ENCODE results near the gene TMEM245. TPM values are rescaled to one million over a fixed set of nuclear protein-coding genes. Genes with fewer than 3 reads are reported as not detected.

TMEM245 gene
- total RNA-seq, result 10 to 100 TPM; 33.3 TPM

- peak within 1 kb of the TSS; percentile 84 for H3K27ac Mint-ChIP-seq
- peaks cover 17% of the 10 kb centered on the region for H3K36me3 Mint-ChIP-seq (ENCODE audit: low read depth)
- H3K4me1 Mint-ChIP-seq, result peaks cover 43% of the 10 kb centered on the region
- ChIA-PET POLR2A (interaction anchor here (0.6 to 3.9 kb wide), 11 partner anchors 10 to 1836 kb away, joined by 3 to 36 read pairs (median 4); partner anchors contain the start of gene RAD23B), CTCF (interaction anchor here (1.2 to 1.6 kb wide), 5 partner anchors 10 to 108 kb away, joined by 3 to 9 read pairs (median 3); no protein-coding TSS in a partner anchor)
- H3K27me3 Mint-ChIP-seq, result no peaks in the 10 kb centered on the region
- DNase-seq, result peak; percentile 96
- H3K9me3 Mint-ChIP-seq, result no peaks in the 10 kb centered on the region
- peak within 1 kb of the TSS; percentile 84 for H3K4me3 Mint-ChIP-seq
Measured at GRCh38 chr9:109119439-109120203, at the start of gene TMEM245. Gene TMEM245 (minus strand): TSS chr9:109119947. CDS start chr9:109119913, 34 bp downstream.

- POLR2A ChIA-PET, result no interaction called here
- CTCF ChIA-PET, result no interaction called here
Measured at GRCh38 chr9:109168170-109168569, 48.4 kb upstream of the TMEM245 start.

GRCh38 chr9:109167716-109168115 lies 48.0 kb upstream of the TMEM245 start:
- Mint-ChIP-seq H3K9me3 (no peaks in the 10 kb centered on the region), H3K27me3 (peaks cover 41% of the 10 kb centered on the region), H3K36me3 (ENCODE audit: low read depth) (no peaks in the 10 kb centered on the region), H3K27ac (no peak overlapping the region), H3K4me1 (peaks cover 6% of the 10 kb centered on the region), H3K4me3 (no peak overlapping the region)
- POLR2A ChIA-PET, result no interaction called here
- CTCF ChIA-PET, result no interaction called here
- DNase-seq, result no peak

More at GRCh38 chr9:109168170-109168569, 48.4 kb upstream of the TMEM245 start:
- Mint-ChIP-seq H3K9me3 (no peaks in the 10 kb centered on the region), H3K27ac (no peak overlapping the region), H3K36me3 (ENCODE audit: low read depth) (no peaks in the 10 kb centered on the region), H3K4me3 (no peak overlapping the region), H3K27me3 (peaks cover 41% of the 10 kb centered on the region), H3K4me1 (peaks cover 6% of the 10 kb centered on the region)
- no peak for DNase-seq

GRCh38 chr9:109166771-109167601 lies 47.2 kb upstream of the TMEM245 start, which contains the start of gene FRRS1L:
Gene FRRS1L (minus strand): TSS chr9:109167249. CDS start chr9:109167138, 111 bp downstream.
- POLR2A ChIA-PET, result no interaction called here
- Mint-ChIP-seq H3K27me3 (peaks cover 41% of the 10 kb centered on the region), H3K4me1 (peaks cover 6% of the 10 kb centered on the region)

GRCh38 chr9:109166171-109166770 lies 46.5 kb upstream of the TMEM245 start:
- DNase-seq, result no peak
- no peak overlapping the region for H3K27ac Mint-ChIP-seq
- H3K27me3 Mint-ChIP-seq, result peaks cover 41% of the 10 kb centered on the region
- H3K36me3 Mint-ChIP-seq (ENCODE audit: low read depth), result no peaks in the 10 kb centered on the region
- ChIA-PET POLR2A (no interaction called here), CTCF (no interaction called here)
- H3K4me3 Mint-ChIP-seq, result no peak overlapping the region
- H3K9me3 Mint-ChIP-seq, result no peaks in the 10 kb centered on the region
- H3K4me1 Mint-ChIP-seq, result peaks cover 6% of the 10 kb centered on the region

More at GRCh38 chr9:109166771-109167601, 47.2 kb upstream of the TMEM245 start, which contains the start of gene FRRS1L:
- Mint-ChIP-seq H3K4me3 (no peak within 1 kb of the TSS), H3K27ac (no peak within 1 kb of the TSS), H3K36me3 (ENCODE audit: low read depth) (no peaks in the 10 kb centered on the region), H3K9me3 (no peaks in the 10 kb centered on the region)
- CTCF ChIA-PET, result no interaction called here
- DNase-seq, result no peak

- Mint-ChIP-seq H3K36me3 (ENCODE audit: low read depth) (no peaks in the 10 kb centered on the region), H3K4me1 (peaks cover 6% of the 10 kb centered on the region), H3K27ac (no peak overlapping the region), H3K9me3 (no peaks in the 10 kb centered on the region), H3K4me3 (no peak overlapping the region), H3K27me3 (peaks cover 40% of the 10 kb centered on the region)
- no peak for DNase-seq
- POLR2A ChIA-PET, result no interaction called here
- CTCF ChIA-PET, result interaction anchor here (0.7 kb wide), 1 partner anchor 21 kb away, joined by 4 read pairs; no protein-coding TSS in a partner anchor
Measured at GRCh38 chr9:109164042-109164441, 44.3 kb upstream of the TMEM245 start.

- Mint-ChIP-seq H3K27ac (no peak overlapping the region), H3K9me3 (no peaks in the 10 kb centered on the region), H3K27me3 (peaks cover 41% of the 10 kb centered on the region), H3K4me3 (no peak overlapping the region), H3K36me3 (ENCODE audit: low read depth) (no peaks in the 10 kb centered on the region), H3K4me1 (peaks cover 5% of the 10 kb centered on the region)
- ChIA-PET POLR2A (no interaction called here), CTCF (no interaction called here)
- no peak for DNase-seq
Measured at GRCh38 chr9:109163194-109163593, 43.4 kb upstream of the TMEM245 start.

- ChIA-PET CTCF (no interaction called here), POLR2A (no interaction called here)
- Mint-ChIP-seq H3K27ac (no peak overlapping the region), H3K9me3 (no peaks in the 10 kb centered on the region), H3K4me3 (no peak overlapping the region), H3K36me3 (ENCODE audit: low read depth) (no peaks in the 10 kb centered on the region), H3K27me3 (peaks cover 37% of the 10 kb centered on the region), H3K4me1 (peaks cover 4% of the 10 kb centered on the region)
- DNase-seq, result no peak
Measured at GRCh38 chr9:109162677-109163076, 42.9 kb upstream of the TMEM245 start.

- Mint-ChIP-seq H3K27ac (no peak overlapping the region), H3K9me3 (no peaks in the 10 kb centered on the region), H3K4me3 (no peak overlapping the region), H3K36me3 (ENCODE audit: low read depth) (no peaks in the 10 kb centered on the region), H3K4me1 (no peaks in the 10 kb centered on the region), H3K27me3 (peaks cover 36% of the 10 kb centered on the region)
- DNase-seq, result no peak
- POLR2A ChIA-PET, result no interaction called here
- CTCF ChIA-PET, result no interaction called here
Measured at GRCh38 chr9:109161471-109161870, 41.7 kb upstream of the TMEM245 start.

- no peak for DNase-seq
- no peaks in the 10 kb centered on the region for H3K9me3 Mint-ChIP-seq
- POLR2A ChIA-PET, result no interaction called here
- H3K27ac Mint-ChIP-seq, result no peak overlapping the region
- no peak overlapping the region for H3K4me3 Mint-ChIP-seq
- no peaks in the 10 kb centered on the region for H3K4me1 Mint-ChIP-seq
- peaks cover 24% of the 10 kb centered on the region for H3K27me3 Mint-ChIP-seq
- CTCF ChIA-PET, result no interaction called here
- H3K36me3 Mint-ChIP-seq (ENCODE audit: low read depth), result no peaks in the 10 kb centered on the region
Measured at GRCh38 chr9:109159583-109159982, 39.8 kb upstream of the TMEM245 start.

GRCh38 chr9:109158651-109159050 lies 38.9 kb upstream of the TMEM245 start:
- Mint-ChIP-seq H3K4me3 (no peak overlapping the region), H3K36me3 (ENCODE audit: low read depth) (no peaks in the 10 kb centered on the region), H3K4me1 (no peaks in the 10 kb centered on the region), H3K27ac (no peak overlapping the region), H3K27me3 (peaks cover 22% of the 10 kb centered on the region), H3K9me3 (peaks cover 6% of the 10 kb centered on the region)
- CTCF ChIA-PET, result no interaction called here
- no peak for DNase-seq
- POLR2A ChIA-PET, result no interaction called here

GRCh38 chr9:109156708-109157107 lies 37.0 kb upstream of the TMEM245 start:
- no peak overlapping the region for H3K4me3 Mint-ChIP-seq
- peaks cover 15% of the 10 kb centered on the region for H3K9me3 Mint-ChIP-seq
- H3K27me3 Mint-ChIP-seq, result peaks cover 24% of the 10 kb centered on the region
- no peak for DNase-seq
- POLR2A ChIA-PET, result no interaction called here
- no peaks in the 10 kb centered on the region for H3K4me1 Mint-ChIP-seq
- CTCF ChIA-PET, result no interaction called here
- H3K27ac Mint-ChIP-seq, result no peak overlapping the region
- H3K36me3 Mint-ChIP-seq (ENCODE audit: low read depth), result no peaks in the 10 kb centered on the region

- Mint-ChIP-seq H3K27me3 (peaks cover 17% of the 10 kb centered on the region), H3K36me3 (ENCODE audit: low read depth) (no peaks in the 10 kb centered on the region), H3K9me3 (peaks cover 16% of the 10 kb centered on the region), H3K4me1 (no peaks in the 10 kb centered on the region), H3K4me3 (no peak overlapping the region), H3K27ac (no peak overlapping the region)
- POLR2A ChIA-PET, result no interaction called here
- CTCF ChIA-PET, result no interaction called here
- no peak for DNase-seq
Measured at GRCh38 chr9:109150925-109151545, 31.3 kb upstream of the TMEM245 start.
